Mesodermal cell (in vitro differentiated cells): Measurements from ENCODE around the gene PRDM16.

Experiments used
- H3K27ac ChIP-seq: 2 replicates; pipeline ENCODE4 v1.7.0; 2013; ENCODE audit warnings: mild to moderate bottlenecking, low read depth, low read length, moderate library complexity; ENCODE audit not compliant: severe bottlenecking
- H3K36me3 ChIP-seq: 2 replicates; pipeline ENCODE4 v1.7.1; 2013; ENCODE audit warnings: mild to moderate bottlenecking, low read length, moderate library complexity; ENCODE audit not compliant: control insufficient read depth, insufficient read depth
- H3K4me1 ChIP-seq: one replicate; pipeline ENCODE4 v1.7.1; 2013; ENCODE audit warnings: mild to moderate bottlenecking, low read length; ENCODE audit not compliant: insufficient read depth, control insufficient read depth, poor library complexity, severe bottlenecking
- H3K4me3 ChIP-seq: 2 replicates; pipeline ENCODE4 v1.7.0; 2013; ENCODE audit warnings: low read length, control low read depth, mild to moderate bottlenecking; ENCODE audit not compliant: insufficient read depth, poor library complexity, severe bottlenecking; ENCODE audit errors: extremely low read depth
- H3K9me3 ChIP-seq: 2 replicates; pipeline ENCODE4 v1.7.1; 2013; ENCODE audit warnings: mild to moderate bottlenecking, low read length, moderate library complexity; ENCODE audit not compliant: control insufficient read depth
- WGBS, 2 experiments: methylation state at CpG; one replicate each; pipeline ENCODE4 v1.1.5; 2013; ENCODE audit warnings: missing lambda C conversion rate in 2 of 2; ENCODE audit not compliant: insufficient coverage in 2 of 2; 5-methylcytosine and 5-hydroxymethylcytosine counted together

The PRDM16 gene

DNA sequence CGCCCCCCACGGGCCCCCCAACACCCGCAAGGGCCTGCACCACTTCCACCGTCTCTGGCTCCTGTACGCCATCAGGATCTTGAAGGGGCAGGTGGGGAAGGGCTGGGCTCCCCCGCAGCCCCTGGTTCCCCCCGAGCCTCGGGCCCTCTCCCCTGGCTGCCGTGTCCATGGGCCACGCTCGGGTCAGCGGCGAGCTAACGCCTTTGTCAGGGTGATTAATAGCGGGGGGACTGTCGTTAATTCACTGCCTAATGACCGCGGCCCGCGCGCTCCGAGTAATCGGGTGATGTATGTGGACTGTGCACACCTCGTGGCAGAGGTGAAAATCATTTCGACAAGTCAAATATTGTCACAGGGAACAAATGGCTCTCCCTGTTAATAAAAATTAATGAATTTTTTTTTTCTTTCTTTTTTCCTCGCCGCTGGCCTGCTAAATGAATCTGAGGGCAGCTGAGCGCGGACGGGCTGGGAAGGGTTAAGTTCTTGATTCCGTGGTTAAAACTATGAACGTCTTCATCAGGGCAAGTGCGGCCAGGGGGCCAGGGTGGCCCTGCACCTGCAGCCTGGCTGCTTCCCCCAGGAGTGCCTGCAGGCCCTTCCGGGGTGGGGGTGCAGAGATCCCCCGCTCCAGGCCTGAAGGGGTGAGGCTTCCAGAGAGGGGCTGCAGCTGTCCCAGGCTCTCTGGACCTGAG lies 100.8 kb downstream of the PRDM16 start:
- no peaks in the 10 kb centered on the region for H3K9me3 ChIP-seq
- no peak overlapping the region for H3K27ac ChIP-seq
- no peak overlapping the region for H3K4me3 ChIP-seq
- no peaks in the 10 kb centered on the region for H3K36me3 ChIP-seq
- 89 to 95% methylated on average over 26 to 28 of the region's 35 CpGs for WGBS, 2 experiments
- H3K4me1 ChIP-seq: peaks cover 15% of the 10 kb centered on the region

DNA sequence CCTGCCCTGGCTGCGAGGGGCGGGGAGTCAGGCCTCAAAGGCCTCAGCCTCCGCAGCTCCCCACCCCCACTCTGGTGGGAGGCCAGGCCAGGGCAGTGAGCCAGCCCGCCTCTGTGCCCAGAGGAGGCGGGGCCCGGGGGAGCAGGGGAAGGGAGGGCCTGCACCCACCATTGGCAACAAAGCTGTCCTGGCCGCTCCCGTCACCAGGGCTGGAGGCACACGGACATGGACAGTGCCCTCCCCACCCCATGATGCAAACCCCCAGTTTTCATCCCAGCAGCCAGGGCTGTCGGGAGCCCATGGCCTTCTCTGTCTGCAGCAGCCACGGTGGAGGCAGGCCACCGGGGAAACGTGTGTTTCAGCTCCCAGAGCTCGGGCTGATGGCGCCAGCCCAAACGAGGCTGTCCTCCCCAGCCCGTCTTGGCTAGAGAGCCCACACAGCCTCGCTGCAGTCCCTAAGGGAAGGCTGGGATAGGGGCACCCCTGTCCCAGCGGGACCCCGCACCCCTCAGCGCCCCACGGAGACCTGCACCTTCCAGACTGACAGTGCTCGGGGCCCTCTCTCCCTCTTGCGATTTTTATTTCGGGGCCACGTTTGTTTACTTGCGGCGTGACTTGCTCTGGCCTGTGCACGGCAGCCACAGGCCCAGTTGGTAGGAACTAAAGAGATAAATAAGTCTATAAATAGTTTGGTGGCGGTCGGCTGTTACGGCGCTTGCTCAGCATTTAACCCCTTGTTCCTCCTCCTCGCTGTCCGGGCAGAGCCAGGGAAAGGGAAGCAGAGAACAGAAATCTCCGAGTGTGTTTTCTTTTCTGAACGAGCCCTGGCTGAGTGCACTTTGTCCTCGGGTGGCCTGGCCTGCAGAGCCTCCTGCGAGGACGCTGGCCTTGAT lies 101.8 kb downstream of the PRDM16 start:
- Histone ChIP-seq H3K36me3 (no peaks in the 10 kb centered on the region), H3K4me1 (peaks cover 15% of the 10 kb centered on the region), H3K9me3 (no peaks in the 10 kb centered on the region), H3K4me3 (no peak overlapping the region), H3K27ac (peak overlapping the region; percentile 79)
- 67 to 74% methylated on average over 28 to 34 of the region's 40 CpGs for WGBS, 2 experiments

DNA sequence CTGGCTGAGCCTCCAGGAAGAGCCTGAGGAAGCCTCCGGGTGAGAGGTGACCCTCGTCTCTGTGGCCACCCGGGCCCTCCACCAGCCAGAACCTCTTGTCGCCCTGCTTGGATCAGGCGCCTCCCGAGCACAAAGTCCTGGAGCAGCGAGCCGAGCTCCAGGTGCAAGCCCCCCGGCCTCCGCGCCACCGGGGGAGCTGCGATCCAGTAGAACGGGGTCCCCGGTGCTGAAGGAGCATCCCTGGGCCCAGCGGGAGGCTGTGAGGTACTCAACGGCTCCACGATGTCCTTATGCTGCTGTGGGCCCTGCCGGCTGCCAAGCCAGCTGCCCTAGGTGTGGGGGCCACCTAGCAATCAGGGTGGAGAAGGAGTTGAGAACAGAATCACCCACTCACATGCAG lies 102.8 kb downstream of the PRDM16 start:
- WGBS, 2 experiments: 83 to 91% methylated on average over 18 of the region's 19 CpGs
- Histone ChIP-seq H3K27ac (no peak overlapping the region), H3K4me3 (no peak overlapping the region), H3K36me3 (no peaks in the 10 kb centered on the region), H3K4me1 (peaks cover 15% of the 10 kb centered on the region), H3K9me3 (no peaks in the 10 kb centered on the region)

DNA sequence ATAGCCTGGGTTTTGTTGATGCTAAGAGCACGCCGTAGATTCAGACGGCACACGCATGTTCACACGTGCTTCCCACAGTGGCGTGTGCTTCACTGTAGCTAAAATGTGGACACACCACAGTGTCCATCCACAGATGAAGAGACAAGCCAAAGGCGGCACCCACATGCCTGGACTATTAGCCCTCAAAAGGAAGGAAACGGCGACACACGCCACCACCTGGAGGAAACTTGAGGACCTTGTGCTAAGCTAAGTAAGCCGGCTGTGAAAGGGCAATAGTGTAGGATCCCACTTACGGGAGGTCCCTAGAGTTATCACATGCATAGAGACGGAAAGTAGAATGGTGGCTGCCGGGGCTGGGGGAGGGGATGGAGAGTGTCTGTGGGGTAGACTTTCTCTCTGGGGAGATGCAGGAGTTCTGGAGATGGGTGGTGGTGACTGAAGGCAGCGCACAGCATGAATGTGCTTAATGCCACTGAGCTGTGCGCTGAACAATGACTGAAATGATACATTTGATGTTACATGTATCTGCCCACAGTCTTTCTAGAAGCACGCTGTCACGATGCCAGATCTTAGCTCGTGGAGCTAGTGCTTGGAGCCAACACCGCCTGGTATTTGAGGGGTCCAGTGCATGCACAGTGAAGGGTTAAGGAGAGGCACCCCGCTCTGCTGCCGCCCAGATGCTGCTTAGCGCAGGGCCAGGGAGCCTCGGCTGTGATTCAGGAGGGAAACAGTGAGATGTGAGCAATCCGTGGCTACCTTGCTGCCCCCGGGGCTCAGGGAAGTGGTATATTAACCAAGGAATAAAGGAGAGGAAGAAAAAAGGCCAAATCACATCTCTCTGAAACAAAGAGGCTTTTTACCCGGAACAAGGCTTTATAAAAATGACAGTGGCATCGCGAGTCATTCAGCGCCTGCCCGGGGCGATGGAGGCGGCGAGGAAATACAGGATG lies 103.7 kb downstream of the PRDM16 start:
- Histone ChIP-seq H3K36me3 (no peaks in the 10 kb centered on the region), H3K27ac (no peak overlapping the region), H3K4me1 (peaks cover 15% of the 10 kb centered on the region), H3K4me3 (no peak overlapping the region), H3K9me3 (no peaks in the 10 kb centered on the region)
- 93 to 94% methylated on average over 33 to 34 of the region's 34 CpGs for WGBS, 2 experiments

DNA sequence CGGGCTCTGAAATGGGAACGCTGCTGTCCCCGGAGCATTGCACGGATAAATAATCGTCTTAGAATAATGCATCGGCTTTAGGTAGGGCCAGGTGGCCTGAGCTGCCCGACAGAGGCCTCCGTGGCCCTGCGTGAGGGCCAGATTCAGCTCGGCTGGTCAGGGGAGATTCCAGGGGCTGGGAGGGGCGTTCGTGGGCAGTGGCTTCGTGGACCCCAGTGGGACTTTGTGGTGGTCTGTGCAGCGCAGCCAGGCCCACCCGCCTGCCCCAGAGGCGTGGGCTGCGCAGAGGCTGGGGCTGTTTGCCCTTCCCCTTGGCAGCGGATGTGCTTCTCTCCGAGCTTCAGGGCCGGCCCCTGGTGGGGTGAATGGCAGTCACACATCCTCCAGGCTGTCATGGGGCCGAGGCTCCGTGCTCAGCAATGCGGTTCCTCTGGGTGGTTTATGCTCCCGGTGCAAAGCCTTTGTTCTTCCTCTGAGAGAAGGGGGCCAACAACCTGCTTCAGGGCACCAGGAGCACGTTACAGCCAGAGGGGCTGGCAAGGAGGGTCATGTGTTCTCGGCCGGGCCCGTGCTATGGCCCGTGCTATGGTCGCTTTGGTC lies 104.5 kb downstream of the PRDM16 start:
- 94 to 95% methylated on average over 26 to 29 of the region's 30 CpGs for WGBS, 2 experiments
- Histone ChIP-seq H3K4me3 (no peak overlapping the region), H3K9me3 (no peaks in the 10 kb centered on the region), H3K36me3 (no peaks in the 10 kb centered on the region), H3K4me1 (peaks cover 15% of the 10 kb centered on the region), H3K27ac (no peak overlapping the region)

DNA sequence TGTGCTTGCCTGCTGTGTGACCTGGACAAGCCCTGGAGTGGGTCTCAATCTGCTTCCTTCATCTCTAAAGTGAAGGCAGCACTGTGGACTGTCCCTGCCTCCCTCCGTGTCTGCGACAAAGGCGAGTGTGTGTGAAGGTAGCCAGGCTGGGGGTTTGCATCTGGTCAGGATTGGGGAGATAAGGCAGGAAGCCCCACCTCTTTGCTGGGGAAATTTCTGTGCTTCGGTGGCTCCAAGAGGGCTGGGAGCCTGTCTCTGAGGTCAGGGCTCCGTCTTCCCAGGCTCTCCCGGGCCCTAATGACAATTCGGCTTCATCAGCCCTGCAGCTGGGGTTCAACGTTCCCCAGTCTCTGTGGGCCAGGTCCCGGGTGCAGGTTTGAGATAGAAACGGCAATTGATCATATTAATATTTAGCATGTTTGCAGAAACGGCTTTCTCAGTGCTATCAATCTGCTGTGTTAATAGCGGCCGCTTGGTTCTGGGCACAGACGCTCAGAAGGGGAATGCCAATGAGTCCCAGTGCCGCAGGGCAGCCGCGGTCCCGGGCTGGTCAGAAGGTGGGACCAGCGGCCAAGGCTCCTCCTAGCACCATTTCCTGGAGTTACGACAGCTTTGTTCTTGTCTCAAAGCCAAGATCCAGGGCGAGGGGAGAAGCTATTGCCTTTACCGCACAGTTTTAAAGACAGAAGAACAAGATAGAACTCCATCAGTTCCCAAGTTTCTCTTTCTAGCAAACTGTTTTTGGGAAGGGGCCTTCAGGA lies 105.7 kb downstream of the PRDM16 start:
- H3K27ac ChIP-seq: peak overlapping the region; percentile 13
- H3K36me3 ChIP-seq: no peaks in the 10 kb centered on the region
- 90 to 93% methylated on average over 21 to 22 of the region's 22 CpGs for WGBS, 2 experiments
- H3K4me1 ChIP-seq: peaks cover 15% of the 10 kb centered on the region
- no peak overlapping the region for H3K4me3 ChIP-seq
- no peaks in the 10 kb centered on the region for H3K9me3 ChIP-seq

DNA sequence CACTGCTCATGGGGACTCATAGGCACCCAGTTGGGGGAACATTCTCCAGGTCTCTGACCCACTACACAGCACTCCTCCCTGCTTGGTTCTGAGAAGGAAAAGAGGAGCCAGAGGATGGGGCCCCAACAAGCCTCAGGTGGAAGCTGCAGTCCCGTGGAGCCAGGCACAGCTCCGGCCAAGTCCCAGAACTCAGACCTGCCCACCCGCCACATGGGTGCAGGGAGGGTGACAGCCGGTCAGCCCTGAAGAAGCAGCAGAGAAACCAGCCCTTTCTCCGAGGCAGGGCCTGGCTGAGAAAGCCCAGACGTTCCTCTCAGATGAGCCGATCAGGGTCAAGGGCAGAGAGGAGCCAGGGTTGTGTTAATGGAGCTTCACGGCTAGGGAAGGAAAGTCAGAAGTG lies 106.5 kb downstream of the PRDM16 start:
- H3K36me3 ChIP-seq: no peaks in the 10 kb centered on the region
- no peak overlapping the region for H3K27ac ChIP-seq
- no peak overlapping the region for H3K4me3 ChIP-seq
- no peaks in the 10 kb centered on the region for H3K9me3 ChIP-seq
- H3K4me1 ChIP-seq: peaks cover 12% of the 10 kb centered on the region
- 89 to 97% methylated on average over 7 to 8 of the region's 8 CpGs for WGBS, 2 experiments

DNA sequence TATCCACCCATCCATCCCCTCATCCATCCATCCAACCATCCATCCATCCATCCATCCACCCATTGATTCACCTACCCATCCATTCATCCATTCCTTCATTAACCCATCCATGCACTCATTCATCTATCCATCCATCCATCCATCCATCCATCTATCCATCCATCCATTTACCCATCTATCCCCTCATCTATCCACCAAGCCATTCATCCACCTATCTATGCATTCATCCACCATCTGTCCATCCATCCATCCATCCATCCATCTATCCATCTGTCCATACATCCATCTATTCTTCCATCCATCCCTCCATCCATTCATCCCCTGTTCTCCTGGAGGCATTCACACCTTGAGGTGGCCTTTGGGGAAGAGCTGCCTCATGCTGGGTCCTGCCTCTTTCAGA lies 107.0 kb downstream of the PRDM16 start:
- peaks cover 2% of the 10 kb centered on the region for H3K9me3 ChIP-seq
- no peaks in the 10 kb centered on the region for H3K36me3 ChIP-seq
- no peak overlapping the region for H3K27ac ChIP-seq
- peaks cover 7% of the 10 kb centered on the region for H3K4me1 ChIP-seq
- no peak overlapping the region for H3K4me3 ChIP-seq

DNA sequence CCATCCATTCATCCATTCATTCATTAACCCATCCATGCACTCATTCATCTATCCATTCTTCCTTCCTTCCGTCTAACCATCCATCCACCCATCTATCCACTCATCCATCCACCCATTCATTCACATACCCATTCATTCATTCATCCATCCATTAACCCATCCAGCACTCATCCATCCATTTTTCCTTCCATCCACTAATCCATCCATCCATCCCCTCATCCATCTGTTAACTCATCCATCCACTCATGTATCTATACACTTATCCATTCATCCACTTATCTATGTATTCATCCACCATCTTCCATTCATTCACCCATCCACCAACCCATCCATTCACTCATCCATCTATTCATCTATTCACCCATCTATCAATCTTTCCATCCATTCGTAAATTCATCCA lies 107.8 kb downstream of the PRDM16 start:
- Histone ChIP-seq H3K27ac (no peak overlapping the region), H3K9me3 (peaks cover 10% of the 10 kb centered on the region), H3K4me3 (no peak overlapping the region), H3K4me1 (no peaks in the 10 kb centered on the region), H3K36me3 (no peaks in the 10 kb centered on the region)
- WGBS, 2 experiments: 92 to 97% methylated on average over 2 of the region's 2 CpGs

DNA sequence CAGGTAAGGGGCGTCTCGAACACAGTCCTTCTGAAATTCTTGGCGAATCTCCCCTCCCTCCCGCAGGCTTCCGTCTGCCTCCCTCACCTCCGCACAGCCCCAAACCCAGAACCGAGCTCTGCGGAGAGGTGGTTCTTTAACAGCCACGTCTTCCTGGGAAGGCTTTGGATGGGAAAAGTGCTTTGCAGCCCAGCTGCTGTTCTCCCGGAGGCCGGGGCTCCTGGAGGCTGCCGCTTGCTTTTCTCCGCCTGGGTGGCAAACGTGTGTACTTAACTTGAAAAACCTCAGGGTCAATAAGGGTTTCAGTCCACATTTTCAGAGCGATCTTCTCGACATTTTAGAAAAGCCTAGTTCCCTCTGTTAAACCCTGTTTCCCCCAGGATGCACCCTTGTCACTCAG lies 109.3 kb downstream of the PRDM16 start:
- WGBS, 2 experiments: 88 to 93% methylated on average over 14 to 16 of the region's 16 CpGs
- Histone ChIP-seq H3K9me3 (peaks cover 11% of the 10 kb centered on the region), H3K4me1 (no peaks in the 10 kb centered on the region), H3K4me3 (no peak overlapping the region), H3K27ac (no peak overlapping the region), H3K36me3 (no peaks in the 10 kb centered on the region)
